ENCODE results near the gene LRMDA. TPM values are rescaled to one million over a fixed set of nuclear protein-coding genes. Genes with fewer than 3 reads are reported as not detected.

Gene LRMDA
- total RNA-seq, 1 experiment from 2014 or later = not detected

DNA sequence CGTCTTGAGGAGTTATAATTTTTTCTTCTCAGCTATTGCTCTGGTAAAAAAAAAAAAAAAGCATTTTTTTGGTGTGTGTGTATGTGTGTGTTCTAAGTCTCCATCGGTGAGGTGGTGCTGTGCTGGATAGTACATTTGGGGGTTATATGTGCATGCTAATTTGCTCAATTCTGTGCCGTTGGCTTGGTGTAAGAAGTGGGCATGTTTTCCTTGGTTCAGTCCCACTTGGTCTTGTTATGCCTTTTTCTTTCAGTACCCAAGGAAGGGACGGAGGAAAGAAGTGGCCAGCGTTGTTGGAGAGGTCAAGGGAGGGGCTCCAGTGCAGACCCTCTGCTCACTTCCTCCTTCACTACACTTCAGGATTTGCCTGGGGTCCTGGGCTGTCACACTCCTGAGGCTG is 20.4 kb downstream of the LRMDA start:
- Histone ChIP-seq H3K27ac (ENCODE audit: low read depth, low read length, poor library complexity, severe bottlenecking) (no peak overlapping the region), H3K9me3 (ENCODE audit: low read depth, low read length, poor library complexity, severe bottlenecking) (no peaks in the 10 kb centered on the region), H3K27me3 (replicated peaks; ENCODE audit: insufficient read depth, low read depth, low read length, poor library complexity) (peaks cover 61% of the 10 kb centered on the region), H3K4me1 (ENCODE audit: insufficient read depth, low read length, poor library complexity, severe bottlenecking) (no peaks in the 10 kb centered on the region), H3K4me3 (ENCODE audit: low read depth, low read length, poor library complexity, severe bottlenecking) (no peak overlapping the region), H3K36me3 (ENCODE audit: insufficient read depth, low read length, poor library complexity, severe bottlenecking) (no peaks in the 10 kb centered on the region)
- intact Hi-C loops (cut with micrococcal nuclease; ENCODE audit: unreplicated experiment) = no loop called here
- CTCF ChIA-PET = no interaction called here
- POLR2A ChIA-PET (ENCODE audit: low non-redundant PET) = no interaction called here
- TF ChIP-seq EZH2 (IDR thresholded peaks at IDR 0.05; ENCODE audit: borderline replicate concordance, low read depth, low read length, poor library complexity, severe bottlenecking) = no peak
- TF ChIP-seq, protein P1, sequence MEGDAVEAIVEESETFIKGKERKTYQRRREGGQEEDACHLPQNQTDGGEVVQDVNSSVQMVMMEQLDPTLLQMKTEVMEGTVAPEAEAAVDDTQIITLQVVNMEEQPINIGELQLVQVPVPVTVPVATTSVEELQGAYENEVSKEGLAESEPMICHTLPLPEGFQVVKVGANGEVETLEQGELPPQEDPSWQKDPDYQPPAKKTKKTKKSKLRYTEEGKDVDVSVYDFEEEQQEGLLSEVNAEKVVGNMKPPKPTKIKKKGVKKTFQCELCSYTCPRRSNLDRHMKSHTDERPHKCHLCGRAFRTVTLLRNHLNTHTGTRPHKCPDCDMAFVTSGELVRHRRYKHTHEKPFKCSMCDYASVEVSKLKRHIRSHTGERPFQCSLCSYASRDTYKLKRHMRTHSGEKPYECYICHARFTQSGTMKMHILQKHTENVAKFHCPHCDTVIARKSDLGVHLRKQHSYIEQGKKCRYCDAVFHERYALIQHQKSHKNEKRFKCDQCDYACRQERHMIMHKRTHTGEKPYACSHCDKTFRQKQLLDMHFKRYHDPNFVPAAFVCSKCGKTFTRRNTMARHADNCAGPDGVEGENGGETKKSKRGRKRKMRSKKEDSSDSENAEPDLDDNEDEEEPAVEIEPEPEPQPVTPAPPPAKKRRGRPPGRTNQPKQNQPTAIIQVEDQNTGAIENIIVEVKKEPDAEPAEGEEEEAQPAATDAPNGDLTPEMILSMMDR (conservative IDR thresholded peaks at IDR 0.05; ENCODE audit: low read depth, low read length) = no peak
- DNase-seq (ENCODE audit: low spot score) = no peak
- BruUV-seq (replicated peaks) = no TSS peak

DNA sequence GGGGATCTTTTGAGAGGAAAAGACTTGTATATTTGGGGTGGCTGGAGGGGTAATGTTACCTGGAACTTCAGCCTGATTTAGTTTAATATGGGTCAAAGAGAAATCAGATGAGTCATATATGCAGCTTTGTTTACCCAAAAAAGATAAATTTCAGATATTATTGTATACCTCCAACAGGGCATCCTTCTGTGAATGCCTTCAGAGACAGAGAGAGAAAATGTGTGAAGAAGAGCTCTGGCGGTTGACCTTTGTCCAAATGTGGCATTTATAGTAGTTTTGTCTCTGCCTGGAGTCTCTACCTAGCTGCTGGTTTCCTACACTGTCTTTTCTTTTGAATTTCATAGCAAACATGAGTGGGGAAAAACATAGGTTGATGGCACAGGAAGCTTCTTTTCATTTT is 21.6 kb downstream of the LRMDA start:
- Histone ChIP-seq H3K4me1 (ENCODE audit: insufficient read depth, low read length, poor library complexity, severe bottlenecking) (no peaks in the 10 kb centered on the region), H3K9me3 (ENCODE audit: low read depth, low read length, poor library complexity, severe bottlenecking) (no peaks in the 10 kb centered on the region), H3K36me3 (ENCODE audit: insufficient read depth, low read length, poor library complexity, severe bottlenecking) (no peaks in the 10 kb centered on the region), H3K4me3 (ENCODE audit: low read depth, low read length, poor library complexity, severe bottlenecking) (no peak overlapping the region), H3K27ac (ENCODE audit: low read depth, low read length, poor library complexity, severe bottlenecking) (no peak overlapping the region), H3K27me3 (replicated peaks; ENCODE audit: insufficient read depth, low read depth, low read length, poor library complexity) (peaks cover 72% of the 10 kb centered on the region)
- no peak for TF ChIP-seq EZH2 (IDR thresholded peaks at IDR 0.05; ENCODE audit: borderline replicate concordance, low read depth, low read length, poor library complexity, severe bottlenecking)
- TF ChIP-seq, protein P1 (conservative IDR thresholded peaks at IDR 0.05; ENCODE audit: low read depth, low read length) = no peak
- CTCF ChIA-PET = no interaction called here
- no peak for DNase-seq (ENCODE audit: low spot score)
- POLR2A ChIA-PET (ENCODE audit: low non-redundant PET) = no interaction called here
- intact Hi-C loops (cut with micrococcal nuclease; ENCODE audit: unreplicated experiment) = no loop called here
- no TSS peak for BruUV-seq (replicated peaks)

DNA sequence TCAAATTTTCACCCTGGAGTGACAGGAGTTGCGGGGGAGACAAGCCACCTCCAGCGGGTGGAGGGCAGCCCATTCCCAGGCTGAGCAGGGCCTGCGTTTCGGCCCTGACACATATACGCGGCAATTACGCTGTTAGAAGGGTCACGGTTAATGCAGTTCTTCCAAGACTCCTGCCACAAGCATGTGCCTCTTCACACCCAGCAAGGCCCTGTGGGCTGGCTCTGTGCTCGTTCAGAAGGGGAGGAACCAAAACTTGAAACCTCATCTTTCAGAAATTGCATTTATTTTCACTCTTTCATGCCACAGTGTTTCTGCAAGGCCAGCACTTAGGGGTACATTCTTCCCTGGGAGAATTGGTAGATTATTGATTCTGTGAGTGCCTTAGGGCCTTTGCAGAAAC is 24.7 kb downstream of the LRMDA start:
- BruUV-seq (replicated peaks) = no TSS peak
- H3K9me3 ChIP-seq (ENCODE audit: low read depth, low read length, poor library complexity, severe bottlenecking) = no peaks in the 10 kb centered on the region
- H3K4me3 ChIP-seq (ENCODE audit: low read depth, low read length, poor library complexity, severe bottlenecking) = no peak overlapping the region
- no peaks in the 10 kb centered on the region for H3K4me1 ChIP-seq (ENCODE audit: insufficient read depth, low read length, poor library complexity, severe bottlenecking)
- intact Hi-C loops (cut with micrococcal nuclease; ENCODE audit: unreplicated experiment) = no loop called here
- DNase-seq (ENCODE audit: low spot score) = no peak
- TF ChIP-seq EZH2 (IDR thresholded peaks at IDR 0.05; ENCODE audit: borderline replicate concordance, low read depth, low read length, poor library complexity, severe bottlenecking) = no peak
- TF ChIP-seq, protein P1 (conservative IDR thresholded peaks at IDR 0.05; ENCODE audit: low read depth, low read length) = no peak
- H3K36me3 ChIP-seq (ENCODE audit: insufficient read depth, low read length, poor library complexity, severe bottlenecking) = no peaks in the 10 kb centered on the region
- CTCF ChIA-PET = no interaction called here
- peaks cover 65% of the 10 kb centered on the region for H3K27me3 ChIP-seq (replicated peaks; ENCODE audit: insufficient read depth, low read depth, low read length, poor library complexity)
- no peak overlapping the region for H3K27ac ChIP-seq (ENCODE audit: low read depth, low read length, poor library complexity, severe bottlenecking)
- POLR2A ChIA-PET (ENCODE audit: low non-redundant PET) = no interaction called here
